SU-DHL-6 (cell line): ENCODE measurements around the gene OR2S2.

Source experiments
- H2AFZ ChIP-seq: fragments of 200-600 bp; sonication (generic); 2 replicates; pipeline ENCODE4 v1.6.1; 2014; ENCODE audit warnings: low read depth, mild to moderate bottlenecking, moderate library complexity, mixed read lengths, antibody characterized with exemption, low read length; ENCODE audit not compliant: severe bottlenecking
- H3F3A ChIP-seq: fragments of 200-600 bp; shearing (Covaris generic); 2 replicates; pipeline ENCODE4 v1.6.0; 2016; ENCODE audit warnings: antibody characterized with exemption, mild to moderate bottlenecking; ENCODE audit not compliant: insufficient read depth
- H3K27ac ChIP-seq: fragments of 200-600 bp; sonication (generic); 2 replicates; pipeline ENCODE4 v1.5.1; 2016; ENCODE audit warnings: low read depth, mild to moderate bottlenecking, low read length, moderate library complexity, mixed read lengths
- H3K27me3 ChIP-seq: fragments of 200-600 bp; sonication (generic), shearing (Covaris generic); 2 replicates; pipeline ENCODE4 v1.6.0; 2014; ENCODE audit warnings: mild to moderate bottlenecking, low read length
- H3K36me3 ChIP-seq: fragments of 200-600 bp; sonication (generic); 2 replicates; pipeline ENCODE4 v1.6.1; 2014; ENCODE audit warnings: mild to moderate bottlenecking, low read length, mixed read lengths
- H3K4me2 ChIP-seq: fragments of 300-600, 200-600 bp; shearing (Covaris generic), sonication (generic); 2 replicates; pipeline ENCODE4 v1.6.0; 2014; ENCODE audit warnings: low read length, low read depth, mild to moderate bottlenecking; ENCODE audit not compliant: poor library complexity, severe bottlenecking
- H3K4me3 ChIP-seq: fragments of 200-600 bp; sonication (generic); 2 replicates; pipeline ENCODE4 v1.5.1; 2014; ENCODE audit warnings: antibody characterized with exemption, low read length, mild to moderate bottlenecking, mixed read lengths; ENCODE audit not compliant: insufficient read depth, poor library complexity, severe bottlenecking
- H3K79me2 ChIP-seq: fragments of 200-600 bp; sonication (generic); 2 replicates; pipeline ENCODE4 v1.6.1; 2014; ENCODE audit warnings: mild to moderate bottlenecking, low read length, moderate library complexity; ENCODE audit not compliant: insufficient read depth
- H3K9ac ChIP-seq: fragments of 200-600 bp; sonication (generic); 2 replicates; pipeline ENCODE4 v1.7.0; 2014; ENCODE audit warnings: mild to moderate bottlenecking, low read length
- H3K9me2 ChIP-seq: fragments of 200-600 bp; sonication (generic); replicated peaks from 2 replicates; pipeline ENCODE4 v1.6.1; 2014; ENCODE audit warnings: low read length; ENCODE audit not compliant: insufficient read depth
- H3K9me3 ChIP-seq: fragments of 200-600 bp; sonication (generic); 2 replicates; pipeline ENCODE4 v1.6.1; 2014; ENCODE audit warnings: low read length, mixed read lengths; ENCODE audit not compliant: insufficient read depth
- H4K20me1 ChIP-seq: fragments of 200-600 bp; sonication (generic); 2 replicates; pipeline ENCODE4 v1.6.1; 2014; ENCODE audit warnings: low read depth, mild to moderate bottlenecking, antibody characterized with exemption, low read length, moderate library complexity, mixed read lengths
- EZH2phosphoT487 ChIP-seq: fragments of 200-600 bp; sonication (generic), shearing (Covaris generic); conservative IDR thresholded peaks from 2 replicates; pipeline ENCODE4 v1.6.1; 2018; ENCODE audit warnings: mild to moderate bottlenecking, antibody characterized with exemption, low read length, moderate library complexity, mixed read lengths
- TF ChIP-seq, protein P1 (sequence below): fragments of 200-600 bp; sonication (generic); IDR thresholded peaks from one replicate; pipeline ENCODE4 v1.5.1; 2017; ENCODE audit warnings: antibody characterized with exemption, mild to moderate bottlenecking, low read length, moderate library complexity; ENCODE audit not compliant: insufficient read depth, poor library complexity, severe bottlenecking

OR2S2 gene

DNA sequence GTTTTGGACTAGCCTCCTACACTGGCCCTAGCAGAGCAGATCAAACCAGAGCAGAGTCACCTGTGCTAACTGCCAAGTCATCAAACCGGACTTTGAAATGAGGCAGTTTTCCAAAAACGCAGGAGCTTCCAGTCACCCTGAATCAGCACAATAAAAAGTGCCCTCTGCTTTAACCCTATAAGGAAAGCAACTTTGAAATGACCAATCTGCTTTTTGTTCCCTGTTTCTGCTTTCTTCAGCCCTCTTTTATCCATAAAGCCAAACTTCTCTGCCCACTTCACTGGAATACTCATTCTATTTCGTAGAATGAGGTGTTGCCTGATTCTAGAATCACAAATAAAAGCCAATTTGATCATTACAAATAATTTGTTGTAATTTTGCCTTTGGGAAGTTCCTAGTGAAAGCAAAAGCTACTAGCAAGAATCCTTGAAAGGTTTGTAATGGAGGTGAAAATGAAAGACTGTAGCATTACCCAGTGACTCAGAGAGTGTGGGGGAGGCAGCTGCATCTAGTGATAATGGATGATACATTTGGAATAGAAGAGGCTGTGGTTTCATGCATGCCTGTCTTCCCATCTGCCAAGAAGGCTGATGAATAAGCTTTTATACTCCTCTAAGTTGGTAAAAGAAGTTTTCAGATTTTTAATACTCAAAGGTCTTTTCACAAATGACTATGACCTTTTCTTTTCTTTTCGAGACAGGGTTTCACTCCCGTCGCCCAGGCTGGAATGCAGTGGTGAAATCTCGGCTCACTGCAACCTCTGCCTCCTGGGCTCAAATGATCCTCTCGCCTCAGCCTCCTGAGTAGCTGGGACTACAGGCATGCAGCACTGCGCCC lies 33.8 kb downstream of the OR2S2 start:
- Histone ChIP-seq H2AFZ (no peak overlapping the region), H3K27me3 (no peaks in the 10 kb centered on the region), H3K27ac (no peak overlapping the region), H3F3A (no peaks in the 10 kb centered on the region), H3K9me3 (no peaks in the 10 kb centered on the region), H3K36me3 (no peaks in the 10 kb centered on the region), H3K9ac (no peak overlapping the region), H3K4me2 (no peak overlapping the region), H3K9me2 (no peaks in the 10 kb centered on the region), H3K79me2 (no peaks in the 10 kb centered on the region), H4K20me1 (no peaks in the 10 kb centered on the region), H3K4me3 (no peak overlapping the region)
- no peak for TF ChIP-seq EZH2phosphoT487
- TF ChIP-seq, protein P1, sequence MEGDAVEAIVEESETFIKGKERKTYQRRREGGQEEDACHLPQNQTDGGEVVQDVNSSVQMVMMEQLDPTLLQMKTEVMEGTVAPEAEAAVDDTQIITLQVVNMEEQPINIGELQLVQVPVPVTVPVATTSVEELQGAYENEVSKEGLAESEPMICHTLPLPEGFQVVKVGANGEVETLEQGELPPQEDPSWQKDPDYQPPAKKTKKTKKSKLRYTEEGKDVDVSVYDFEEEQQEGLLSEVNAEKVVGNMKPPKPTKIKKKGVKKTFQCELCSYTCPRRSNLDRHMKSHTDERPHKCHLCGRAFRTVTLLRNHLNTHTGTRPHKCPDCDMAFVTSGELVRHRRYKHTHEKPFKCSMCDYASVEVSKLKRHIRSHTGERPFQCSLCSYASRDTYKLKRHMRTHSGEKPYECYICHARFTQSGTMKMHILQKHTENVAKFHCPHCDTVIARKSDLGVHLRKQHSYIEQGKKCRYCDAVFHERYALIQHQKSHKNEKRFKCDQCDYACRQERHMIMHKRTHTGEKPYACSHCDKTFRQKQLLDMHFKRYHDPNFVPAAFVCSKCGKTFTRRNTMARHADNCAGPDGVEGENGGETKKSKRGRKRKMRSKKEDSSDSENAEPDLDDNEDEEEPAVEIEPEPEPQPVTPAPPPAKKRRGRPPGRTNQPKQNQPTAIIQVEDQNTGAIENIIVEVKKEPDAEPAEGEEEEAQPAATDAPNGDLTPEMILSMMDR = no peak

DNA sequence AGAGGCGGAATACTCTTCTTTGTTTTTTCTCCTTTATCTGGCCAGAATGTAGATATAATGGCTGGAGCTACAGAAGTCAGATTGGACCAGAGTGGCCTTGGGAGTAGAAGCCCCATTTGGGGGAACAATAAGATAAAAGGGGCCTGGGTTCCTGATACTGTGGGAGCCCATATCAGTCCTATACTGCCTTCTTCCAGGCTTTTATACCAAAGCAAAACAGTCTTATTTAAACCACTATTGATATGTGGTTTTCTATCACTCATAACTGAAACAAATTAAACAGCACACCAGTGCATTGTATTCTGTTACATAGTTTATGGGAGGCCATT lies 34.4 kb downstream of the OR2S2 start:
- no peak overlapping the region for H3K4me3 ChIP-seq
- H3K36me3 ChIP-seq = no peaks in the 10 kb centered on the region
- no peaks in the 10 kb centered on the region for H3K27me3 ChIP-seq
- H3K27ac ChIP-seq = no peak overlapping the region
- H3F3A ChIP-seq = no peaks in the 10 kb centered on the region
- TF ChIP-seq EZH2phosphoT487 = no peak
- TF ChIP-seq, protein P1 = no peak
- H2AFZ ChIP-seq = no peak overlapping the region
- no peaks in the 10 kb centered on the region for H4K20me1 ChIP-seq
- no peaks in the 10 kb centered on the region for H3K9me2 ChIP-seq
- no peak overlapping the region for H3K4me2 ChIP-seq
- H3K9ac ChIP-seq = no peak overlapping the region
- H3K79me2 ChIP-seq = no peaks in the 10 kb centered on the region
- no peaks in the 10 kb centered on the region for H3K9me3 ChIP-seq

DNA sequence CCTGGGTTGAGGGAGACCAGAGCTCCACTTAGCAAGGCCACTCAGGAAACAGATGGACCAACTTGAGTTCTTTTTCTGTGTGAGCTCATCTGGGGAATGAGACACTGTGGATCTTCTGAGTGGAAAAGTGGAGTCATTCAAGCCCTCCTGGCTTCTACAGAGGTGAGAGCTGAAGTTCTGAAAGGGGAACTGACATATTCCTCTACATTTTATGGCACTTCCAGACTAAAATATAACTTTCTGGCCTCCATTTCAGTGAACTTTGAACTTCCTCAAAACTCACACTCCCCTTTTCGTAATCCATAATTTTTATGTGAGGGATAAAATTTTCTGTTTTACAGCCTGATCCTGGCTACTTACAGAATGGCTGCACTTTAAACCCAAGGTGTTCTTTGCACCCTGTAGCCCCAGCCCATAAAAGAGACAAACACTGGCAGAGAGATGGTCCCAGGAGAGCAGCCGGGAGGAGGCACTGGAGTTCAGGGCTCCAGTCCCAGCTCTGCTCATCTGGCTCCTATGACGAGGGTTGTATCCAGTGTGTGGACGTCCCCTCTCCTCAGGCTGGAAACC lies 37.8 kb downstream of the OR2S2 start:
- TF ChIP-seq EZH2phosphoT487 = no peak
- TF ChIP-seq, protein P1 = no peak
- Histone ChIP-seq H3K79me2 (no peaks in the 10 kb centered on the region), H3F3A (no peaks in the 10 kb centered on the region), H3K4me3 (no peak overlapping the region), H3K27ac (no peak overlapping the region), H2AFZ (no peak overlapping the region), H3K4me2 (no peak overlapping the region), H3K27me3 (no peaks in the 10 kb centered on the region), H4K20me1 (no peaks in the 10 kb centered on the region), H3K9me2 (no peaks in the 10 kb centered on the region), H3K9me3 (no peaks in the 10 kb centered on the region), H3K36me3 (no peaks in the 10 kb centered on the region), H3K9ac (no peak overlapping the region)
